Fibroblast of skin of right quadriceps (primary cell): Measurements from ENCODE around the gene ACSF2.

Source experiments
- DNase-seq: peaks from one replicate; pipeline ENCODE4 v3.0.0-alpha.2; 2013

The ACSF2 gene

GRCh38 chr17:50440838-50441829, 15.1 kb downstream of the ACSF2 start:
- DNase-seq: no peak

- DNase-seq: peak; percentile 32
These were observed 17.5 kb downstream of the ACSF2 start for GRCh38 chr17:50443505-50443974.

- DNase-seq: no peak
These were observed 19.1 kb downstream of the ACSF2 start for GRCh38 chr17:50444841-50445715.

- DNase-seq: no peak
These were observed 19.8 kb downstream of the ACSF2 start for GRCh38 chr17:50445730-50446325.

GRCh38 chr17:50447870-50448595, 22.0 kb downstream of the ACSF2 start:
- no peak for DNase-seq

GRCh38 chr17:50448643-50449042, 22.6 kb downstream of the ACSF2 start:
- DNase-seq: no peak

- no peak for DNase-seq
These were observed 26.1 kb downstream of the ACSF2 start for GRCh38 chr17:50451943-50452629.

GRCh38 chr17:50452630-50453300, 26.7 kb downstream of the ACSF2 start:
- no peak for DNase-seq

- no peak for DNase-seq
These were observed 27.9 kb downstream of the ACSF2 start for GRCh38 chr17:50453901-50454300.

GRCh38 chr17:50457621-50458020, 31.6 kb downstream of the ACSF2 start:
- no peak for DNase-seq

- no peak for DNase-seq
These were observed 32.3 kb downstream of the ACSF2 start for GRCh38 chr17:50458270-50458669.

GRCh38 chr17:50458701-50459676, 33.0 kb downstream of the ACSF2 start:
- no peak for DNase-seq

- no peak for DNase-seq
These were observed 33.7 kb downstream of the ACSF2 start for GRCh38 chr17:50459756-50460155.

- DNase-seq: no peak
These were observed 35.0 kb downstream of the ACSF2 start for GRCh38 chr17:50460831-50461526.

GRCh38 chr17:50461550-50462132, 35.6 kb downstream of the ACSF2 start:
- no peak for DNase-seq

GRCh38 chr17:50462446-50462845, 36.4 kb downstream of the ACSF2 start:
- DNase-seq: no peak

- no peak for DNase-seq
These were observed 38.1 kb downstream of the ACSF2 start for GRCh38 chr17:50464121-50464520.

GRCh38 chr17:50464736-50465135, 38.7 kb downstream of the ACSF2 start:
- no peak for DNase-seq

GRCh38 chr17:50465171-50465570, 39.2 kb downstream of the ACSF2 start:
- DNase-seq: no peak
